Activated naive CD4-positive, alpha-beta T cell treated with Interleukin-2 at 50 U/mL for 16 hours (primary cell): ENCODE results near the gene AHSA1.

Source experiments
- DNase-seq: peaks from one replicate; pipeline ENCODE4 v3.0.0-alpha.2; 2020

The AHSA1 gene

GRCh38 chr14:77511486-77512162, 53.7 kb downstream of the AHSA1 start:
- no peak for DNase-seq

GRCh38 chr14:77516126-77516525, 58.2 kb downstream of the AHSA1 start:
- no peak for DNase-seq
